GM19238 (cell line): ENCODE results near the gene SCAPER.

Experiments used
- DNase-seq: peaks from one replicate; pipeline ENCODE4 v3.0.0; 2011; ENCODE audit warnings: low spot score; ENCODE audit not compliant: insufficient read length

The SCAPER gene

GRCh38 chr15:76678766-76679165 is 226.4 kb downstream of the SCAPER start:
- DNase-seq: no peak

DNA sequence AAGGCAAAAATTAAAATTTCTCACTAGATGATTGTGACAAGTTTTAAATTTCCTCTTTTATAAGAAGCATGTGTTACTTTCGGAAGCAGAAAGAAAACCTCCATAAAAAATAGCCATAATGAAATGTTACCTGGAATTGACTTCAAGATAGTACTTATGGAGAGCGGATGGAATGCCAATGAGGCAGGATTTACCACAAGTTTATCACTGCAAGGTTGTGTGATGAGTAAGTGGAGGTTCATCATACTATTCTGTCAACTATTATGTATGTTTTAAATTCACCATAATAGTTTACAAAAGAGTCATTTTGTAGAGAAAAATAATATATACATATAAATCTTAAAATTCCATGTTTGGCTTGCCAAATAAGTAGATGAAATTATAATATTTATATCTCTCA is 230.3 kb downstream of the SCAPER start:
- DNase-seq: no peak

DNA sequence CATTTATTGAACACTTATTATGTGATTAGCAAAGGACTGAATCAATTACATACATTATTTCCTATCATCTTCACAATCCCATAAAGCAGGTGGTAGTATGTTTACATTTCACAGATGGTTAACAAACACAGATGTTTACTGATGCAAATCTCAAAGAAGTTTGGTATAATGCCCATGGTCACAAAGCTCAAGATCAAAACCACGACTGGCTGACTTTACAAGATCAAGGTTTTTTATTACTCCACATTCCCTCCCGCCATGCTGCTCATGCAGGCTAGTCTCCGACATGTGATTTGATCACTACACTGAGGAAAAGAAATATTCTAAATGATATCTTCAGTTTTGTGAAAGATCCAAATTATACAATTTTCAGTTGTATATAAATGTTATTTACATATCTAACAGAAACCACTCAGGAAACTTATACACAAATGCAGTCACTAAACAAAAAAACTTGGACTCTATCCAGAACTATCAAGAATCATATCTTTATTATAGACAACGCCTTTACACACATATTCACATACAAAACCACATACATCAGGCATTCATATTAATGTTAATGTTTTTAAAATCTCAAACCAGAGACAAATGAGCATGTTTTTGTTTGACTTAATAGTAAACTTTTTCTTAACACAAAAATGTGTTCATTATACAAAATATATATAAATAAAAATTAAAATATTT is 235.5 kb downstream of the SCAPER start:
- no peak for DNase-seq

GRCh38 chr15:76668900-76669299 is 236.2 kb downstream of the SCAPER start:
- DNase-seq: no peak

- no peak for DNase-seq
Measured at GRCh38 chr15:76667943-76668715, 237.0 kb downstream of the SCAPER start.

DNA sequence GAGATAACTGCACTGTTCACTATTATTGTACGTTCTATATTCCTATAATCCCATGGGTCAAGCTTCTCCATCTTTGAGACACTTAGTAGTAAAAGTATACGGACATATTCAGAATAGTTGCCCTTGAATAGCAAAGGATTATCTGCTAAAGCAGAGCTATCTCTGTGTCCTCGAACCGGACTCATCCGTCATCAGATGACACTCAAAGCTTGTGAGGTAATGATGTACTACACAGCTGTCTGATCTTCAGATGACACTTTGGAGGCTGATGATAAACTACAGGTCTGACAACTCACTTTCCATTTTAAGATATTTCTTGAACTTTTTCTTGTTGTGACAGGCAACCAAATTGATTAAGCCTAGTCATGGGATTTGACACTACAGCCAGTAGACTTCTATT is 240.2 kb downstream of the SCAPER start:
- DNase-seq: no peak

DNA sequence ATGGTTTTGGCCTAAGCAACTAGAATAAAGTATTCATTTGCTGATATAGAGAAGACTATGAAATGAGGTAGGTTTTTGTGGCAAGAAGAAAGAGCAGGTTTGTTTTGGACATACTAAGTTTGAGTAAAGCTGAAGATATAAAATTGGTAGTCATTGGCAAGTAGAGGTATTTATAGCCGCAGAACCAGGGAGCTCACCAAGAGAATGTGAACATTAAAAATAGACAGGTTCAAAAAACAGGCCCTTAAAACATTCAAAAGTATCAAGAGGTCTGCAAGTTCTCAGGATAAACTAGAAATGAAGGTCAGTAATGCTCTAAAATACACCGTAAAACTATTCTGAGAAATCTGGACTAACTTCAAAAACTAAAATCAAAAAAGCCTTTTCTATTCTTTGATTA is 240.7 kb downstream of the SCAPER start:
- no peak for DNase-seq

DNA sequence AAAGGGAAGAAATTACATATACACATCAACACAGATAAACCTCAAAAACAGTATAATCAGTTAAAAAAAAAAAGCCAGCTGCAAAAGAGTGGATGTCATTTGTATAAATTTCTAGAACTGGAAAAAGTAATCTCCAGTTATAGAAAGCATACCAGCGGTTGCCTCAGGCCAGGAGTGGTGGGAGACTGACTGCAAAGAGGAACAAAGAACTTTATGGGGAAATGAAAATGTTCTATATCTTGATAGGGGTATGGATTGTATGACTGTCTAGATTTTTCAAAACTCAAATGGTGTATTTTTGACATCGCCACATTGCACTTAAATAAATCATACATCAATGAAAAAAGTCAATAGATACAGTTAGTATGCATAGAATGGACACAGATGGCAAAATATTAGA is 241.6 kb downstream of the SCAPER start:
- DNase-seq: no peak

- no peak for DNase-seq
Measured at GRCh38 chr15:76648732-76649444, 256.3 kb downstream of the SCAPER start.

GRCh38 chr15:76647612-76648011 is 257.5 kb downstream of the SCAPER start:
- no peak for DNase-seq

DNA sequence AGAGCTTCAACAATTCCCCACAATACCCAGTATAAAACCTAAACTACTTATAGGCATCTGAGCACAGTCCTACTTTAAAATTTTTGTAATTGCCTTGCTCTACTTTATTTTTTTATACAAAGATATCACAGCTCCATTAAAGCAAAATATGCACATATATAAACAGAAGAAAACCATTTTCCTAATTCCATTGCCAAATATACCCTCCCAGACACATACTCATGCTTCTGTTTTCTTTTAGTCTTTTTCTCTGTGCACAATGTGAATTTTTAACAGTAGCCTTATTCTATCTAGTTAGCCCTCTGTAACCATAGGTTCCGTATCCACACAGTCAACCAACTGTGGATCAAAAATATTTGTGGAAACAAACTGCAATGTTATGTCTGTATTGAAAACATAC is 260.5 kb downstream of the SCAPER start:
- no peak for DNase-seq

DNA sequence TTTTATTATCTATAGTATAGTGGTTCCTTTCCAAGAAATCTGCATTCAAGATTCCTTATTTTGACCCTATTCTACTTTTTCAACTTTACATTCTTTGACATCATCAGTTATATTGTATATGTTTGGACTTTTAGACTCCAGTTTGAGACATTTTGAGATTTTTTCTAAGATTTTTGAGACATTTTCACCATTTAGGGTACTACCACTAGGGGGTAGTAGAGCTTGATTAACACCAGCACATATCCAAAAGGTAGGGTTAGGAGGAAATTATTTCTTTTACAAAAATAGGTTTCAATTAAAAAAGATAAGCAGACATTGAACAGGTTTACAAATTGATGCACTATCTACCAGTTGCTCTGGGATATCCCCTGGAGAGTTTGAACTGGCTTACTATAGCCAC is 262.5 kb downstream of the SCAPER start:
- no peak for DNase-seq

DNA sequence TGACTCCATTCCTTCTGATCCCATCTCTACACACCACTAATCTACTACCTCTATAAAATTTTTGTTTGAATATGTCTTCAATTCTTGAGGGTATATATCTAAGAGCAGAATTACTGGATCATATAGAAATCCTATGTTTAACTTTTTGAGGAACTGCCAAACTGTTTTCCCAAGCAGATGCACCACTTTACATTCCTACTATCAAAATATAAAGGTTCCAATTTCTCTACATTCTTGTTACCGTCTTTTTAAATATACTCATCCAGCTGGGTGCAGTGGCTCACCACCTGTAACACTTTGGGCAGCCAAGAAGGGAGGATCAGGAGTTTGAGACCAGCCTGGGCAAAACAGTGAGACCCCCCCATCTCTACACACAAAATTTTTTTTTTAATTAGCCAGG is 268.0 kb downstream of the SCAPER start:
- DNase-seq: no peak

- DNase-seq: no peak
Measured at GRCh38 chr15:76636059-76636458, 269.1 kb downstream of the SCAPER start.

- no peak for DNase-seq
Measured at GRCh38 chr15:76626611-76627010, 278.5 kb downstream of the SCAPER start.

GRCh38 chr15:76625267-76625666 is 279.9 kb downstream of the SCAPER start:
- no peak for DNase-seq

DNA sequence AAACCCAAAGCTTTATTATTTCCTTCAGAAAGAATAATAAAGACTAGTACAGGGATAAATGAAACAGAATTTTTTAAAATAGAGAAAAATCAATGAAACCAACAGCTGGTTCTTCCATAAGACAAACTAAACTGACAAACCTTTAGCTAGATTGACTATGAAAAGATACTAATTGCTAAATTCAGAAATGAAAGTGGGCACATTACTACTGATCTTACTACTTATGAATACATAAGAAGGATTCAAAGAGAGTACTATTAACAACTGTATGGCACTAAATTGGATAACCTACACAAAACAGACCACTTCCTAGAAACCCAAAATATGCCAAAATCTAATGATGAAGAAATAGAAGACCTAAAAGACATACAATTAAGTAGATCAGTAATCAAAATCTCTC is 290.4 kb downstream of the SCAPER start:
- no peak for DNase-seq

DNA sequence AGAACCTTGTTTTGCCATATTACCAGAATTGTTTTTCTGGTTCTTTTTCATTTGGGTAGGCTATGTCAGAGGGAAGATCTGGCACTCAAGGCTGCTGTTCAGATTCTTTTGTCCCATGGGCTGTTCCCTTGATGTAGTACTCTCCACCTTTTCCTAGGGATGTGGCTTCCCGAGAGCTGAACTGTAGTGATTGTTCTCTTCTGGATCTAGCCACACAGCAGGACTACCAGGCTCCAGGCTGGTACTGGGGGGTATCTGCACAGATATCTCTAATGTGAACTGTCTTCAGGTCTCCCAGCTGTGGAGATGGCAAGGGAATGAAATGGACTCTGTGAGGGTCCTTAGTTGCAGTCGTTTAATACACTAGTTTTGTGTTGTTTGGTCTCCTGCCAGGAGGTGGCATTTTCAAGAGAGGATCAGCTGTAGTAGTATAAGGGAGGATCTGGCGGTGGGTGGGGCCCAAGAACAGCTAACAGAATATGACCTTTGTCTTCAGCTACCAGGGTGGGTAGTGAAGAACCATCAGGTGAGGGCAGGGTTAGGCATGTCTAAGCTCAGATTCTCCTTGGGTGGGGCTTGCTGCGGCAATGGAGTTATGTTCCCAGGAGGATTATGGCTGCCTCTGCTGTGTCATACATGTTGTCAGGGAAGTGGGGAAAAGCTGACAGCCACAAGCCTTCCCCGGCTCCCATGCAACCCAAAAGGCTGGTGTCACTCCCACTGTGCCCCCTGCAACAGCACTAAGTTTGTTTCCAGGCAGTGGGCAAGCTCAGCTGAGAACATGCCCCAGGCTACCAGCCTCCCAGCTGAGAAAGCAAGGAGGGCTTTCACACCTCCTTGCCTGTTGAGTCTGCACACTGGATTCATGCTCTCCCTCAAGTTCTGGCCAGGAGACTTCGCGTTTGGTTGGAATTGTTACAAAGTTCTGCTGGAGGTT is 316.1 kb downstream of the SCAPER start:
- no peak for DNase-seq

DNA sequence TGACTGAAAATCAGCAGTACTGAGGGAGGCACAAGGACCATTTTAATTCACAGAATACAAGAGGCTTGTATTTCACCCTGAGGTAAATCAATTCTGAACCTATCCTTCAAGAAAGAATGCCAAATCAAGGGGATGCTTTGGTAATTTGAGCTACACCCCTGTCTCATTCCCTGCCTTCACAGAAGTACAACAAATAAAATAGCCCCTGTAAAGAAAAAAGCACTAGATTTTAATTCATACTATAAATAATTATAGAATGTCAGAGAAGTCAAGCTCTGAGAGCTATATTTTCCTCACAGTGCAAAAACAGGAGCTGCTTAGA is 319.6 kb downstream of the SCAPER start:
- no peak for DNase-seq

- DNase-seq: no peak
Measured at GRCh38 chr15:76584868-76585575, 320.1 kb downstream of the SCAPER start.

- DNase-seq: no peak
Measured at GRCh38 chr15:76582550-76582949, 322.6 kb downstream of the SCAPER start.
